Pancreas (tissue), 10 donors: Measurements from ENCODE around the gene KRTAP5-2. TPM values are rescaled to one million over a fixed set of nuclear protein-coding genes. Genes with fewer than 3 reads are reported as not detected.

Experiments
- ATAC-seq, 4 donors: fragments of 200-7000 bp; cut with Tn5 transposase; one replicate each; pipeline versions ENCODE4 v1.8.0 to v1.9.1; 2020; ENCODE audit warnings: mild to moderate bottlenecking in 4 of 4, moderate library complexity in 4 of 4
- DNase-seq, 6 donors: peaks; one replicate each; pipeline ENCODE4 v3.0.0-alpha.2; 2020
- FAIRE-seq: peaks from 2 replicates; lab custom pipeline; 2012; peaks lifted over from hg19 to GRCh38; lab: Jason Lieb, UNC
- H3K27ac ChIP-seq, 4 donors: fragments of 200-600 bp; sonication (generic); 1 replicate in 3 of 4; 2 replicates in 1 of 4; pipeline versions ENCODE4 v1.5.0 to v1.8.0; 2020
- H3K27me3 ChIP-seq, 4 donors: fragments of 200-600 bp; one replicate each; pipeline ENCODE4 v1.8.0; 2021
- H3K36me3 ChIP-seq, 3 donors: fragments of 200-600 bp; sonication (generic) in 1 of 3; one replicate each; pipeline versions ENCODE4 v1.5.0 to v1.8.0; 2020 to 2021
- H3K4me1 ChIP-seq, 3 donors: fragments of 200-600 bp; one replicate each; pipeline ENCODE4 v1.8.0; 2021
- H3K4me3 ChIP-seq, 4 donors: fragments of 200-600 bp; sonication (generic) in 2 of 4; one replicate each; pipeline versions ENCODE4 v1.5.0 to v1.8.0; 2020 to 2021
- H3K9me3 ChIP-seq, 4 donors: fragments of 200-600 bp; one replicate each; pipeline ENCODE4 v1.8.0; 2021
- CTCF ChIP-seq, 4 donors: fragments of 200-600 bp; sonication (generic) in 3 of 4; IDR thresholded peaks; one replicate each; pipeline versions ENCODE4 v1.5.0 to v1.8.0; 2021; ENCODE audit warnings: antibody characterized with exemption in 4 of 4
- WGBS, 2 donors: extraction: QIAGEN DNeasy Blood & Tissue Kit; methylation state at CpG; one replicate each; pipeline ENCODE4 v1.1.7; 2013; 5-methylcytosine and 5-hydroxymethylcytosine counted together
- intact Hi-C, 3 donors: fragments of 100-400 bp; cut with DNase I; formaldehyde crosslinking; loops; one replicate each; pipeline versions ENCODE4 v1.11.1 to v1.14.2; 2022
- polyA plus RNA-seq, 2 donors: library from polyadenylated mRNA; stranded (reverse); fragments of 200-250 nt; gene quantifications; one replicate each; pipeline ENCODE4 v1.2.3, GENCODE V29; 2013
- total RNA-seq, 6 donors: library from RNA; stranded (reverse); fragmentation: NEBNext Ultra II Directional in 4 of 6; extraction: Animal tissue kit (Norgen Biotek cat#: 25700) in 4 of 6; gene quantifications; one replicate each; pipeline versions ENCODE4 v1.2.1 to v1.2.4, GENCODE V29; 2021 to 2023
- donor health status: healthy with polysubstance abuse.
- donor health status: DM: no; HTN: no; CAD: no; lungs with moderate emphysema.
- donor health status: DM: no; HTN: no; CAD: no.
- donor health status: control.
- donor health status: control.
- donor health status: Bipolar disorder and iron deficiency.
- donor health status: DM: yes; HTN: yes; CAD: no.
- donor health status: DM: no; HTN: no; CAD: no.
- donor health status: DM: no; HTN: no; CAD: no.
- donor health status: DM: yes; HTN: yes; CAD: no.

The KRTAP5-2 gene
- total and polyA plus RNA-seq, 8 donors, result 0.15 TPM; not detected in 7

- DNase-seq (peak; percentile 93 to 100 (median 99)), FAIRE-seq (no peak), ATAC-seq (peak; percentile 81 to 92 (median 90))
- Histone ChIP-seq H3K27ac (peak overlapping the region; percentile 87 to 90 (median 88)), H3K4me1 (peaks cover 20 to 31% (median 24%) of the 10 kb centered on the region in 3 donors), H3K36me3 (peaks cover 0 to 20% (median 0%) of the 10 kb centered on the region in 3 donors), H3K9me3 (no peaks in the 10 kb centered on the region), H3K4me3 (peak overlapping the region in 1 of 4 donors; percentile 4), H3K27me3 (no peaks in the 10 kb centered on the region)
- intact Hi-C loops, result no loop called here
- TF ChIP-seq CTCF (IDR thresholded peaks at IDR 0.05), result no peak
- WGBS, 2 donors, result 11 to 13% methylated on average over 29 of the region's 29 CpGs
Observed at GRCh38 chr11:1559111-1559951, 38.8 kb downstream of the KRTAP5-2 start.

- H3K4me1 ChIP-seq, result peaks cover 20 to 33% (median 24%) of the 10 kb centered on the region in 3 donors
- FAIRE-seq (no peak), ATAC-seq (no peak)
Observed at GRCh38 chr11:1558775-1559110, 39.4 kb downstream of the KRTAP5-2 start.

GRCh38 chr11:1557904-1558774, 40.0 kb downstream of the KRTAP5-2 start:
- 57 to 60% methylated on average over 28 to 29 of the region's 29 CpGs for WGBS, 2 donors
- H3K27ac ChIP-seq, result peak overlapping the region; percentile 87 to 90 (median 88)
- no peak overlapping the region for H3K4me3 ChIP-seq
- peaks cover 20 to 35% (median 24%) of the 10 kb centered on the region in 3 donors for H3K4me1 ChIP-seq
- peaks cover 0 to 15% (median 0%) of the 10 kb centered on the region in 3 donors for H3K36me3 ChIP-seq
- DNase-seq (peak; percentile 45 to 85 (median 68)), FAIRE-seq (no peak), ATAC-seq (peak in 1 of 4 donors; percentile 5)
- H3K27me3 ChIP-seq, result no peaks in the 10 kb centered on the region
- TF ChIP-seq CTCF (IDR thresholded peaks at IDR 0.05), result no peak
- intact Hi-C loops, result no loop called here
- H3K9me3 ChIP-seq, result no peaks in the 10 kb centered on the region

More at GRCh38 chr11:1558775-1559110, 39.4 kb downstream of the KRTAP5-2 start:
- peak in 1 of 6 donors; percentile 40 for DNase-seq
- intact Hi-C loops, result no loop called here
- Histone ChIP-seq H3K36me3 (peaks cover 0 to 20% (median 0%) of the 10 kb centered on the region in 3 donors), H3K27me3 (no peaks in the 10 kb centered on the region), H3K9me3 (no peaks in the 10 kb centered on the region), H3K27ac (peak overlapping the region; percentile 87 to 90 (median 88)), H3K4me3 (peak overlapping the region in 1 of 4 donors; percentile 4)
- 30 to 35% methylated on average over 12 of the region's 12 CpGs for WGBS, 2 donors
- TF ChIP-seq CTCF (IDR thresholded peaks at IDR 0.05), result no peak

- peak in 4 of 6 donors; percentile 19 to 77 (median 61) for DNase-seq
- H3K27ac ChIP-seq, result peak overlapping the region; percentile 87 to 90 (median 88)
- TF ChIP-seq CTCF (IDR thresholded peaks at IDR 0.05), result no peak
- no peak for ATAC-seq
- intact Hi-C loops, result no loop called here
- peaks cover 20 to 35% (median 24%) of the 10 kb centered on the region in 3 donors for H3K4me1 ChIP-seq
- no peak overlapping the region for H3K4me3 ChIP-seq
- H3K9me3 ChIP-seq, result no peaks in the 10 kb centered on the region
- WGBS, 2 donors, result 88 to 91% methylated on average over 59 to 74 of the region's 74 CpGs
- H3K27me3 ChIP-seq, result no peaks in the 10 kb centered on the region
- peaks cover 0 to 9% (median 0%) of the 10 kb centered on the region in 3 donors for H3K36me3 ChIP-seq
- FAIRE-seq, result no peak
Observed at GRCh38 chr11:1557051-1557884, 40.8 kb downstream of the KRTAP5-2 start.
